ENCODE results near the gene SLC10A6.
"Not testable (repeated sequence)": the region's sequence is repeated elsewhere in the genome, so short reads cannot be mapped to it uniquely, and the experiment has no call there.

The SLC10A6 gene, protein sequence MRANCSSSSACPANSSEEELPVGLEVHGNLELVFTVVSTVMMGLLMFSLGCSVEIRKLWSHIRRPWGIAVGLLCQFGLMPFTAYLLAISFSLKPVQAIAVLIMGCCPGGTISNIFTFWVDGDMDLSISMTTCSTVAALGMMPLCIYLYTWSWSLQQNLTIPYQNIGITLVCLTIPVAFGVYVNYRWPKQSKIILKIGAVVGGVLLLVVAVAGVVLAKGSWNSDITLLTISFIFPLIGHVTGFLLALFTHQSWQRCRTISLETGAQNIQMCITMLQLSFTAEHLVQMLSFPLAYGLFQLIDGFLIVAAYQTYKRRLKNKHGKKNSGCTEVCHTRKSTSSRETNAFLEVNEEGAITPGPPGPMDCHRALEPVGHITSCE

DNA sequence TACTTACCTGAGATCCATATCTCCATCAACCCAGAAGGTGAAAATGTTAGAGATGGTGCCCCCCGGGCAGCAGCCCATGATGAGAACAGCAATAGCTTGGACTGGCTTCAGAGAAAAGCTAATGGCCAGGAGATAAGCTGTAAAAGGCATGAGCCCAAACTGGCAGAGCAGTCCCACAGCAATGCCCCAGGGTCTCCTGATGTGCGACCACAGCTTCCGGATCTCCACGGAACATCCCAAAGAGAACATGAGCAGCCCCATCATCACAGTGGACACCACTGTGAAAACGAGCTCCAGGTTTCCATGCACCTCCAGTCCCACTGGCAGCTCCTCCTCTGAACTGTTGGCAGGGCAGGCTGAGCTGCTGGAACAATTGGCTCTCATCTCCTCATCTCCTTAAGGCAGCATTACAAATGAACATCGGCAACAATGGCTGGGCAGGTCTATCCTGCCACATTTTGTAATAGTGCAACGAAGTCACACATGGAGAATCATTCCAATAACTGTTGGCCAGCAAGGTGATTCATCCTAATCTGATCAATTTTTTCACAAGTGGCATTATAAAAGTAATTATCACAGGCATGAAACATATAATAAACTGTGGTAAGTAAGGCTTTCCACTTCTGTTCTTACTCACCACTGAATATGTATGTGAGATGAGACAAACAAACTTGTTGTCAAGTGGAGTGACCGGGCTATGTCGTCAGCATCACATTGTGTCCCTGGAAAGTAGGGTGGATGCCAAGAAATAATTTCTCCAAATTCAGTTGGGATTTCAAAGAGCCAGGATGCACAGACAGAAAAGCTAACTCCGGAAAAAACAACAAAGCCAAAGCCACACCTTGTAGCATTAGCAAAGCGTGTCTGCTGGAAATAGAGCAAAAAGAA lies at the start of gene SLC10A6:
SLC10A6 (minus strand) TSS at position 653 of the 888 bp plus-strand sequence; CDS start at position 384, 269 bp downstream.
- DNase-seq = no peak

DNA sequence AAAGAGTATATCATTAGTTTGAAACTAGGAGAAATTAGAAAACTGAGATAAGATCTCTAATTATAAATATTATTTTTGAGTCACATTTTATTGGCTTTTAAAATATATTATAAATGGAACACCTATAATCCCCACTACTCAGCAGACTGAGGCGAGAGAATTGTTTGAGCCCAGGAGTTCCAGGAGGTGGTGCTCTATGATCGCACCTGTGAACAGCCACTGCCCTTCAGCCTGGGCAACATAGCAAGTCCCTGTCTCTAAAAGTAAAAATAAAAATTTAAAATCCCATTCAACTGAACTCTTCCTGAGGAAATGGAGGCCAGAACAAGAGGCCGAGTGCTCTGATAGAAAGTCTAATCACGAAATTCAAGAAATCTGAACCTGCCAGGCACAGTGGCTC lies 49.4 kb upstream of the SLC10A6 start:
- no peak for DNase-seq

DNA sequence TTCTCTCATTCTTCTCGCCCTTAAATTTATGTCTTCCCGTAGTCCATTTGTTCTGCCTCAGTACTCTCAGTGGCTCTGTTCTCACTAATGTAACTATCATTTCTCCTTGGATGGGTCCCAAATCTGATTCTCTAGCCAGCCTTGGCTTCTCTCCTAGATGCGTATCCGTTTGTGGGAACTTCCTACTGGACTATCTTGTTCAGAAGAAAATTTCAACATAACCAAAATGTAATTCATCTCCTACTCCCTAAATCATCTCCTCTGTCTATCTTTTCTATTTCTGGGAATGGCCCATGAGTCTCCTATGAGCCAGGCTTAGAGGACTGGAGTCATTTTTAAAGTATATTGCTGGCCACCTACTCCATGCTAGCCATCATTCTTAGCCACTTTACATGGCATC lies 47.4 kb upstream of the SLC10A6 start:
- no peak for DNase-seq

DNA sequence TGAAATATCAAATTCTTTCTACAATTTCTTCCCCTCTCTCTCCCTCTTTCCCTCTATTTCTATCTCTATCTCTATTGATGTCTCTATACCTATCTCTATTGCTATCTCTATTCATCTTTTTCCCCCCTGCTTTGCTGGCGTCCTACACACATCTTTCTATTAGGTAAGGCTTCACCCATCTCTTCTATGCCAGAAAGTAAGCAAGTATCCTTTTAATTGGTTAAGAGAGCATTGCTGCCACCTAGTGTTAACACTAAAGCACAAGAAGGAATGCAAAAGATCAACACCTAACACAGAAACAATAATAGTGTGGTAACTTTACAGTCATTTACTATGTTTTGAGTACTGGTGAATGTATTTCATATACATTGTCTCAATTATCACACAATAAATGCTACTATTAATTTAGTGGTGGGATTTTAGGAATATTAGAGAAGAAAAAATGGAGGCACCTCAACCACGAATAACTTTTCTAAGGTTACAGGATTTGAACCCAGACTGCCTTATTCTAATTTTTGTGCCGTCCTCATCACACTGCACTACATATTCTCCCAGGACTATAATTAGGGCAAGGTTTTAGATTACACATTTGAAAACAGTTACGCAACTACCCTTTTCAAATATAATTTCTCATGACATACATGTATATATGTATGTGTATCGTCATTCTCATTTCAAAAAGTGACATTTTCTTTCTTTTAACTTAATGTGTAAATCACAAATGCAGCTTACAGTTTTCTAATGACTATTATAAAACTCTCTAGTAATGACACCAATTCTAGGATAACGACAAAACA lies 46.7 kb upstream of the SLC10A6 start:
- peak in 1 of 2 experiments; percentile 58 for DNase-seq

DNA sequence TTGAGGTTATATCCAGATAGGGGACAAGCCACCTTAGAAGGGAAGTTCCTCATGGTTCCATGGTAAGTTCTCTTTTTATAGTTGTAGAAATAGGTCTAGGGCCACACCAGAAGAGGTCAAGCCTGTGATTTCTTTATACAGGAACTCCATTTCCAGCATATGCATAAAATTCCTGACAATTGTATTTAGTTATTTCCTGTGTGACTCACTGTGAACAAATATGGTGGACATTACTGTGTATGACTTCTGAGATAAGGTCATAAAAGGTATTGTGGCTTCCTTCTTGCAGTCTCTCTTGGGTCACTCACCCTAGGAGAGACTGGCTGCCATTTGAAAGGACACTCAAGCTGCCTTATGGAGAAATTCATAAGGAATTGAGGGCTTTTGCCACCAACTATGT lies 45.3 kb upstream of the SLC10A6 start:
- DNase-seq = no peak

DNA sequence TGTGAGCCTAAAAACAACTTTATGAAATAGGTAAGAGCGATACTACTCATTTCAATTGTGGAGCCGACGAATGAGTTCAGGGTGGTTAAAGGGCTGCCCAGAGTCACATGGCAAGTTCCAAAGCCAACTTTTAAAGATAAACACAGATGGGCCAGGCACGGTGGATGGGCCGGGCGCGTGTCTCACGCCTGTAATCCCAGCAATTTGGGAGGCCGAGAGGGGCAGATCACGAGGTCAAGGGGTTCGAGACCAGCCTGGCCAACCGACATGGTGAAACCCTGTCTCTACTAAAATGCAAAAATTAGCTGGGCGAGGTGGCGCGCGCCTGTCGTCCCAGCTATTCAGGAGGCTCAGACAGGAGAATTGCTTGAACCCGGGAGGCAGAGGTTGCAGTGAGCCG lies 44.0 kb upstream of the SLC10A6 start:
- no peak for DNase-seq

DNA sequence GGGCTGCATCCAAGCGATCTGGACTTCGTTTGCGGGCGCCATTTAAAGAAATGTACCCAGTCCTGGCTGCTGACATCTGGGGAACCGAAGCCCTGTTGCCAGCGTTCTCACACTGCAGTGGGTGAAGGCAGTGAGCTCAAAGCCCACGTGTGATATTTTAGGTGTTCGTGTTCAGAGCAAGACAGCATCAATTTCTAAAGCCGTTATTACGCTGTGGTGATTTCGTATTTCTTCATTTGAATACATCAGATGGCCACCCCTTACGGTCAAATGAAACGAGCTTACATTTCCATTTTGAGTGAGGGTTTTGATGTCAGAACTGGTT lies 43.4 kb upstream of the SLC10A6 start:
- no peak for DNase-seq

DNA sequence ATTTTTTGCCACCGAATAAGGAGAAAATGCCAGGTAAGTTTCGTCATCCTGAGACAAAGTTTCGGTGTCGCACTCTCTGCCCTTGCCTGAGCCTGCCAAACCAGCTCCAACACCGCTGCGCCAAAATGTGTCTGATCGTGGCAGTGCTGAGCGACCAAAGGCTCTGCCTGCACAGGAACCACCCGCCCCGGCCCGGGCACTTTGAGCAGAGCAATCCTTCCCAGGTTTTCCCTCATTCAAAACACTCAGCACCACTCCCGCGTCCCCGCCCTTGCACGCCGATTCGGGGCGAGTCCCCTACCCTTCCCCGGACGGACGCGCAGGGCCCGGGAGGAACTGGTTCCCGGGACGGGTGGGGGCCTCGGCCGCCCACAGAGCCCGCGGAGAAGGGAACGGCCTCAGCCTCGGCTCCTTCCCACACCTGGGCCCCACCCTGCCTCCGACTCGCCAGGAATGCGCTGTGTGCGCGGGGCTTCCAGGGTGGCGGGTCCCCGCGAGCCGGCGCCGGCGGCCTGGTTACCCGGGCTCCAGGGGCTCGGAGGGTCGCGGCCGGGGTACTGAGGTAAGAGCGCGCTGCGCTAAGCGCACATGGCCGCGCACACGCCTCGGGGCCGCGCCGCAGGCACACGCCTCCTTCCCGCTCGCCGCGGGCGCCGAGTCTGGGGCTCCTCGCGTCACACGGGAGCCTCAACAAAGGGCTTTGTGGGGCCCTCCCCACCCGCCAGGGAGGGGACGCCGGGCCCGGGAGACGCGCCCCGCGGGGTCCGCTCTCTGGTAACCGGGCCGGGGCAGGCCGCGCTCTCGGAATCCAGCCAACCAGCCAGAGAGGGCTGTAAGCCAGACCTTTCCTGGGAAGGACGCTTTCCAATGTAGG lies 42.8 kb upstream of the SLC10A6 start, which contains the start of gene C4orf36:
C4orf36 (minus strand) TSS at position 661 of the 874 bp plus-strand sequence. CDS start 902 bp downstream, outside the sequence.
- peak in 1 of 2 experiments; percentile 29 for DNase-seq

DNA sequence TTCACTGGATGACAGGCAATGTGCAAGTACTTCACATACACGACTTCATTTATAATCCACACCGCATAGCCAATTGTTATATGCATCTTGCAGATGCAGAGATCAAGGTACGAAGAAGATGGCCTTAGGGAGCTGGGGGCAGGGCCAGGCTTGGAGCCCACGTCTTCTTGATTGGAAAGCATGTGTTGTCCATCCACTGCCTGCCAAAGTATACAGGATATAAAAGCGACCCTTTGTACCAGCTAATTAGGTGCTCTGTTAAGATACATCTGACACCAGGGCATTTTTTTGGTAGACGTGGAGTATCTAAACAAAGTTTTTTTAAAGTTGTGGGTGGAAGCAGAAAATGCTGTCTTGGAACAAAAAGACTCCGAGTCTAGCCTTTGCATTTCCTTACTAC lies 41.6 kb upstream of the SLC10A6 start:
- no peak for DNase-seq

DNA sequence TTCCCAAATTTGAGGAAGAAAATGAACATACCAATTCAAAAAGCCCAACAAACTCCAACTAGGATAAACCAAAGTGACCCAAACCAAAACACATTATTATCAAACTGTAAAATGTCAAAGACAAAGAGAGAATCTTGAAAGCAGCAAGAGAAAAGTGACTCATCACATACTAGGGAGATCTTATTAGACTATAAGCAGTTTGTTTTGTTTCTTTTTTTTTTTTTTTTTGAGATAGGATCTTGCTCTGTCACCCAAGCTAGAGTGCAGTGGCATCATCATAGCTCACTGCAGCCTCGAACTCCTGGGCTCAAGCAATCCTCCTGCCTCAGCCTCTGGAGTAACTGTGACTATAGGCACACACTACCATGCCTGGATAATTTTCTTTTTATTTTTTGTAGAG lies 30.5 kb upstream of the SLC10A6 start:
- DNase-seq = no peak

DNA sequence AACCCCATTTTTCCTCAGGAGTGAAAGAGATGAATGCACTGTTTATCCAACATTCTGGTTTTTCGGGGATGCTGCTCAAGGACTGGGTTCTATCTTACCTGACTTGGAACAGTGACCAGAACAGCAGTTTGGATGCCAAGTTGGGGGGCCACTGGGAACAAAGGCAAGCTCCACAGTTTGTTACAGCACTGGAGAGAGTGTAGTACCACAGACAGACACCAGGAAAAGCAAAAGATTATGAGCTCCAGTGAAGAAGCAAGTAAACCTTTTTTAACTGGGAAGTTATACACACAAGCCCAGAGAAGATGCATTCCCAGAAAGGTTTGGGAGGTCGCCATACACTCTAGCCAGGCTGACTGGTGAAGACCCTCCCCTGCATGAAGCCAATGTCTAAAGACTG lies 29.5 kb upstream of the SLC10A6 start:
- DNase-seq = no peak

DNA sequence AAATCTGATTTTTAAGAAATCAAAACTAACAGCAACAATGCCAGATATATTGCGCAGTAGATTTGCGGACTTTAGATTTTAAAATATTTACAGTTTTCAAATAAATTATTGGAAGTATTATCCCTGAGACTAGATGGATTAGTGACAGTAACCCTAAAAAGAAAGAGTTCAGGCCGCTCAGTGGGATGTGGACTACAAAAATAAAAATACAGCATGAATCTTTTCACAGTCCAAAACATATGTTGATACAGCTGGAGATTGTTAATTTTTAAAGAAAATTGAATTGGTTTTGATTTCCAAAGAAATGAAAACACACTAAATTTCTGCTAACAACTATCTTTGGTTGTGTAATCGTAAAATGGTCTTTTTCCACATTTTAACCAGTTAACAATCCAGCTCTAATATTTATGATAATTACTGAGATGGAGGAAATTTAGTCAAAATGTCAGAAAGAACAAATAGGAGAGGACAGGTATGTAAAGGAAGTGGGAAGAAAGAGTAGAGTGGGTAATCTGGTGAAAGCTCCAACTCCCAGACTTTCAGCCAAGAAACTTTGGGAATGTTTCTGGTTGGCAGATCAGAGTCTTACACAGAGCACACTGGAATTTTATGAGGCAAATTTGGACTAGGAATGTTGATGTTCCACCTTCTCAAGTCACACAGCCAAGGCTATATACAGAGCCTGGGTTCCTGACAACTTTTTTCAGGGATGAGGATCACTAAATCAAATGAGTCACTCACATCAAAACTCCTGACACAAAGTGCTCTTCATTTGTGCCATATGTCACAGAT lies 27.9 kb upstream of the SLC10A6 start:
- no peak for DNase-seq

DNA sequence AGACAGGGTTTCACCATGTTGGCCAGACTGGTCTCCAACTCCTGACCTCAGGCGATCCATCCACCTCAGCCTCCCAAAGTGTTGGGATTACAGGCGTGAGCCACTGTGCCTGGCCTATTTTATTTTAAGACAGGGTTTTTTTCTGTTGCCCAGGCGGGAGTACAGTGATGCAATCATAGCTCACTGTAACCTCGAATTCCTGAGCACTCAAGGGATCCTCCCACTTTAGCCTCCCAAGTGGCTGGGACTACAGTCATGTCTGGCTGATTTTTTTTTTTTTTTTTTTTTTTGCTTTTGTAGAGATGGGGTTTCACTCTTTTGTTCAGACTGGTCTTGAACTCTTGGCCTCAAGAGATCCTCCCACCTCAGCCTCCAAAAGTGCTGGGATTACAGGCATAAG lies 26.3 kb upstream of the SLC10A6 start:
- not testable (repeated sequence) for DNase-seq

DNA sequence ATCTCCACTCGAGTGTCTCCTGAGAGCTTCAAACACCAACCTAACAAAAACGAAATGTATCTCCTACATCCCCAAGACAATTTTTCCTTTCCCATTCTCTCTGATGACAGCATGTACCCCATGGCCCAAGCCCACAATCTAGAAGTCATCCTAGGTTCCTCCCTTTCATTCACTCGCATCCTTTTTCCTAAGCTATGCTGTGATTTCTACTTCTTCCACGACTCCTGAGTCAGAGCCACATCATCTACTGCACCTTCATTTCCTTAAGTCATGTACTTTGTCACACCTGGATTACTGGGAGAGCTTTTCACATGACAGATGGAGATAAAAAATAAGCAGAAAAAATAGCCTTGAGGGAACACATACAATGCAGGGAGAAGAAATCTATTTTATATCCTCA lies 23.0 kb upstream of the SLC10A6 start:
- no peak for DNase-seq

DNA sequence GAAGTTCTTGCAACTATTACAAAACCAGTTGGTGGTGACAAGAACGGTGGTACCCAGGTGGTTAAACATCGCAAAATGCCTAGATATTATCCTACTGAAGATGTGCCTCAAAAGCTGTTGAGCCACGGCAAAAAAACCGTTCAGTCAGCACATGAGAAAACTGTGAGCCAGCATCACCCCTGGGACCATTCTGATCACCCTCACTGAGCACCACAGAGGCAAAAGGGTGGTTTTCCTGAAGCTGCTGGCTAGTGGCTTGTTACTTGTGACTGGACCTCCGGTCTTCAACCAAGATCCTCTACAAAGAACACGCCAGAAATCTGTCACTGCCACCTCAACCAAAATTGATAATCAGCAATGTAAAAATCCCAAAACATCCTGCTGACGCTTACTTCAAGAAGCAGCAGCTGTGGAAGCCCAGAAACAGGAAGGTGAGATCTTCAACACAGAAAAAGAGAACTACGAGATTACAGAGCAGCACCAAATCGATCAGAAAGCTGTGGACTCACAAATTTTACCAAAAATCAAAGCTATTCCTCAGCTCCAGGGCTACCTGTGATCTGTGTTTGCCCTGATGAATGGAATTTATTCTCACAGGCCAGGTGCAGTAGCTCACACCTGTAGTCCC lies 21.4 kb upstream of the SLC10A6 start:
- DNase-seq = no peak

DNA sequence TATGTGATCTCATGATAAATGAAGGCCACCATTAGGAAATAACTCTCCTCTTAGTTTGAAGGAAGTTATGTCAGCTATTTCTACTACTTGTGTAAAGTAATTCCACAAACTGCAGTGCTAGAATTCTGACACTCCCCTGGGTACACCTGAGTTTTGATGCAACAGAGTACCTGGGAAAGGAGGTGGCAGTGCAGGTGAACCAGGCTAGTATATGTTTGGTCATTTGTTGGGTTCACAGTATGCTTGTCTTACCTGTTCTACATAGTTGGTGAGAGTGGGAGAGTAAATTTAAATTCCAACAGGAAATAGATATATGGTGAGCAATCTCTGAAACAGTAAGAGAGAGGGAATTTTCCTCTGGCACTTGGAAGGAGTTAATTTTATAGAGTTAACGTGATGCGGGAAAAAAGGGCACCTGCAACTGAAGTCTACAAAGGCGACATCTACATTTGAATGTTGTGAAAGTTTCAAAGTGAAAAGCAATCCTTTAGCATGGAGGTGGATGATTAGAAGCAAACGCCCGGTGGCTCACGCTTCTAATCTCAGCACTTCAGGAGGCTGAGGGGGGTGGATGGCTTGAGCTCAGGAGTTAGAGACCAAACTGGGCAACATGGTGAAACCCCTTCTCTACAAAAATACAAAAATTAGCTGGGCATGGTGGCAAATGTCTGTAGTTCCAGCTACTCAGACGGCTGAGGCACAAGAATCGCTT lies 8.3 kb upstream of the SLC10A6 start:
- no peak for DNase-seq

DNA sequence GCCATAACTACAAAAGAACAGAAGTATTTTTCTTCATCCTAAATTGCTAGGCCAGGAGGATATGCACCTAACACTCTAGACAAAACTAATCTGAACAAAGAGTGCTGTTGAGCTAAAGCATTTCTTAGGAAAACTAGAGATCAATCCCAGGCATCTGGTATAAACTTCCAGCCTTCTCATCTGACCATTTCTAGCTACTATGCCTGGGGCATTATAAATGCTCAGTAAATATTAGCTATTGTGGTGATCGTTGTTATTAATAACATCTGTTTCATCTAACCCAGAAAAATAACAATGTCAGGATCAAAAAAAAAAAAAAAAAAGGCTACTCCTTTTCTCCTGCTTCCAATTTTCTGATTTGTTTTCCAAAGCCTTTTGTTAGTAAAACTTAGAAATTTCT lies 7.7 kb upstream of the SLC10A6 start:
- DNase-seq = no peak

DNA sequence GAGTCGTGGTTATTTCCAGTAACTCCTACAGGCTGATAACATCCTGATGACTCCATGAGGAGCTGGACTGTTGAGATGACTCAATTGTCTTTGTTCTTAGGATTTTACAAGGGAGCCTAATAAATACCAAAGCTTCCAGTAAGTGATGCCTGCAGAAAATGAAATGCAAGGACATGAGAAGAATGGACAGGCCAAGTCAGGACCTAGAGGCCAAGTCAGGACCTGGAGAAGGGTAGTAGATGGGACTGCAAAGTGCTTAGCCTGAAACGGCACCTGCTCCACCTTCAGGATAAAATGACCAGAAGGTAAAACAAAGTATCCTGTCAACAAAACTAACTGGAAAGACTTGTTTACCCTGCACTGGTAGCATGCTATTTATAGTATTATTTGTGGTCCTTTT lies 6.4 kb upstream of the SLC10A6 start:
- DNase-seq = no peak

DNA sequence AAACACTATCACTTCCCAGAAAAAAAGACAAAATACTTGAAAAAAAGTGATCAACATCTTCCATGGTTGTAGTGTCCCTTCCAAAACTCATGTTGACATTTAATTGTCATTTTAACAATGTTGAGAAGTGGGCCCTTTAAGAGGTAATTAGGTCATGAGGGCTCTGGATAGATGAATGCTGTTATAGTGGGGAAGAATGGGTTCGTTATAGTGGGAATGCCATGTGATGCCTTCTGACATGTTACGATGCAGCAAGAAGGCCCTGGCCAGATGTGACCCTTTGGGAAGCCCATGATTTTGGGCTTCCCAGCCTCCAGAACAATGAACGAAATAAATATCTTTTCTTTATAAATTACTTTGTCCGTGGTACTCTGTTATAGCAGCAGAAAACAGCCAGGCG lies 4.0 kb upstream of the SLC10A6 start:
- DNase-seq = no peak

DNA sequence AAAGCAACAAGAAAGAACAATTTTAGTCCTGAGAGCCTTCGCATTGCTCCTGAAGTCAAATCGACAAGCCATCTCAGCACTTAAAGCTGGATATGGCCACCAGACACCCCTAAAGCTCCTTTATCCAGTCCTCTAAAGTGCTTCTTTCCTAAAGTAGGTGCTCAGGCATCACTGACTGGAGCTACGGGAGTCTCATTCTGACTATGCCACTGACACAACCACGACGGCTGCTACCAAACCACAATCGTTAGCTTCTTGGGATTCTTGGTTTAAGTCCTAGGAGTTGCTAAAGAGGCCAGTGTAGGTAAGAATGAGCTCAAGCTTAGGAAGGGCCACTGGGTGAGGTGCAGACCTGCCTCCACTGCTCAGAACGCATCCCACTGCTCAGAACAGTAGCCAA lies 1.0 kb downstream of the SLC10A6 start:
- DNase-seq = no peak
